Skeletal muscle tissue (tissue), 4 donors: Measurements from ENCODE around the gene SDK1. TPM values are rescaled to one million over a fixed set of nuclear protein-coding genes. Genes with fewer than 3 reads are reported as not detected.

Source experiments
- H3K27ac ChIP-seq: one replicate; pipeline ENCODE4 v1.7.0; 2013; ENCODE audit warnings: mild to moderate bottlenecking, low read depth, low read length, inconsistent platforms
- H3K27me3 ChIP-seq, 3 donors: one replicate each; pipeline ENCODE4 v1.7.0; 2013; ENCODE audit warnings: low read length in 3 of 3; ENCODE audit not compliant: control insufficient read depth in 3 of 3, insufficient read depth in 3 of 3
- H3K36me3 ChIP-seq, 3 donors: one replicate each; pipeline ENCODE4 v1.7.0; 2013; ENCODE audit warnings: low read length in 3 of 3; ENCODE audit not compliant: control insufficient read depth in 3 of 3, insufficient read depth in 3 of 3
- H3K4me1 ChIP-seq, 3 donors: one replicate each; pipeline ENCODE4 v1.7.0; 2013; ENCODE audit warnings: low read length in 3 of 3, mild to moderate bottlenecking in 3 of 3; ENCODE audit not compliant: control insufficient read depth in 3 of 3, insufficient read depth in 3 of 3
- H3K4me3 ChIP-seq, 3 donors: one replicate each; pipeline ENCODE4 v1.7.0; 2013; ENCODE audit warnings: low read length in 3 of 3
- H3K9ac ChIP-seq, 3 donors: one replicate each; pipeline ENCODE4 v1.7.0; 2013; ENCODE audit warnings: low read length in 3 of 3, mild to moderate bottlenecking in 3 of 3, moderate library complexity in 2 of 3, low read depth in 1 of 3
- H3K9me3 ChIP-seq, 3 donors: one replicate each; pipeline ENCODE4 v1.7.0; 2013; ENCODE audit warnings: low read length in 3 of 3; ENCODE audit not compliant: control insufficient read depth in 3 of 3
- total RNA-seq: library from RNA; depleted of rRNA; stranded (reverse); fragments of >200 nt; gene quantifications from one replicate; pipeline ENCODE4 v1.2.3, GENCODE V29; 2014
- donor health status: Osteomylitis.

SDK1 gene, protein sequence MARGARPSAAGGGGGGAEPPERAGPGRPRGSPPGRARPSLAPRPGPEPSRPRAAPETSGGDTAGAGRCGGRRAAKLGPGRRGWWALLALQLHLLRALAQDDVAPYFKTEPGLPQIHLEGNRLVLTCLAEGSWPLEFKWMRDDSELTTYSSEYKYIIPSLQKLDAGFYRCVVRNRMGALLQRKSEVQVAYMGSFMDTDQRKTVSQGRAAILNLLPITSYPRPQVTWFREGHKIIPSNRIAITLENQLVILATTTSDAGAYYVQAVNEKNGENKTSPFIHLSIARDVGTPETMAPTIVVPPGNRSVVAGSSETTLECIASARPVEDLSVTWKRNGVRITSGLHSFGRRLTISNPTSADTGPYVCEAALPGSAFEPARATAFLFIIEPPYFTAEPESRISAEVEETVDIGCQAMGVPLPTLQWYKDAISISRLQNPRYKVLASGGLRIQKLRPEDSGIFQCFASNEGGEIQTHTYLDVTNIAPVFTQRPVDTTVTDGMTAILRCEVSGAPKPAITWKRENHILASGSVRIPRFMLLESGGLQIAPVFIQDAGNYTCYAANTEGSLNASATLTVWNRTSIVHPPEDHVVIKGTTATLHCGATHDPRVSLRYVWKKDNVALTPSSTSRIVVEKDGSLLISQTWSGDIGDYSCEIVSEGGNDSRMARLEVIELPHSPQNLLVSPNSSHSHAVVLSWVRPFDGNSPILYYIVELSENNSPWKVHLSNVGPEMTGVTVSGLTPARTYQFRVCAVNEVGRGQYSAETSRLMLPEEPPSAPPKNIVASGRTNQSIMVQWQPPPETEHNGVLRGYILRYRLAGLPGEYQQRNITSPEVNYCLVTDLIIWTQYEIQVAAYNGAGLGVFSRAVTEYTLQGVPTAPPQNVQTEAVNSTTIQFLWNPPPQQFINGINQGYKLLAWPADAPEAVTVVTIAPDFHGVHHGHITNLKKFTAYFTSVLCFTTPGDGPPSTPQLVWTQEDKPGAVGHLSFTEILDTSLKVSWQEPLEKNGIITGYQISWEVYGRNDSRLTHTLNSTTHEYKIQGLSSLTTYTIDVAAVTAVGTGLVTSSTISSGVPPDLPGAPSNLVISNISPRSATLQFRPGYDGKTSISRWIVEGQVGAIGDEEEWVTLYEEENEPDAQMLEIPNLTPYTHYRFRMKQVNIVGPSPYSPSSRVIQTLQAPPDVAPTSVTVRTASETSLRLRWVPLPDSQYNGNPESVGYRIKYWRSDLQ (N-terminal part only)
- total RNA-seq, result 3.7 TPM

DNA sequence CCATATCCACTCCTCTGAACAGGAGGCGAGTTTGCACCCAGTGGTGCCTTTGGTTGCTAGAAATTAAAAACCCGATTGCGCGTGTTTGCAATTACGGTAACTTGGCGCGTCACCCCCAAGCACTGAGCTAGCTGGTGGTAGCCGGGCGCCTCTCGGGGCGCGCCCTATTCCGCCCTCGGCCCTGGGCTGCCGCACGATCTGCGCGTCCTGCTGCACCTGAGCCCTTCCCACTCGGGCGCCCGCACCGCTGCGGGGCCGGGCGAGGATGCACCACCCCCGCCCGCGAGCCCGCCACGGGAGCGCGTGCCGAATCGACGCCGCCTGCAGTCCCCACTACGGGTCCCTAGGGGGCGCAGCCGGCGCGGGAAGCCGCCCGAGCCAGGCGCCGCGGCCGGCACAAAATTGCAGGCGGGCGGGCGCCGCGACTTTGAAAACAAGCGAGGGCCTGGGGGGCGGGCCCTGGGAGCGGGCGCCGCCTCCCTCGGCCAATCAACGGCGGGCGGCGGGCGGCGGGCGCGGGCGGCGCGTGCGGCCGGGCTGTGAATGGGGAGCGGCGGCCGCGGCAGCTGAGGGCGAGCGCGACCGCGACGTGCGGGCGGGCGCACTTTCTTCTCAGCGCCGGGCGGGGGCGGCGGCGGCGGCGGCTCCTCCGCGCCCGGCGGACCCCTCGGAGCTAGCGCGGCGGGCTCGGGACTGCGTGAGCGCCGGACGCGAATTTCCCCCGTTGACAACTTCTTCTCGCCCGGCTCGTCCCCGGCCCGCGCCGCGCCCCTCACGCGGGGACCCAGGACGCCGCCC lies at the start of gene SDK1:
Gene SDK1 (plus strand): TSS at position 602 of the 798 bp plus-strand sequence. CDS start 335 bp downstream, outside the sequence.
- H3K27ac ChIP-seq, result no peak within 1 kb of the TSS
- H3K9ac ChIP-seq, result peak within 1 kb of the TSS; percentile 28 to 62 (median 51)

DNA sequence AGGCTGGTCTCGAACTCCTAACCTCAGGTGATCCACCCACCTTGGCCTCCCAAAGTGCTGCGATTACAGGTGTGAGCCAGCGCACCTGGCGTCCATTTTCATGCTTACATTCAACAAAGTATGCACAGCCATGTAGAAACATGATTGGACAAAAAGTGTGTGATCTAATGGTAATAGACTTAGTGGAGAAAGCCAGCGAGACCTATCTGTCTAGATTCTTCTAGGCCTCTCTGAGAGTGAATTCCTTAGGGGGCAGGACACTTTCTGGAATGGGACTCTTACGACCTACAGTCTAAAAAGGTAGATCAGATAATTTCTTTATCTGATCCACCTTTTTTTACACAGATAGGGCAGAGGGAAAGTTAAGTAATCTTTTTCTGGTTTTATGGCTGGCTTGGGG lies 46.3 kb upstream of the SDK1 start:
- no peaks in the 10 kb centered on the region for H3K9me3 ChIP-seq
- no peaks in the 10 kb centered on the region for H3K27me3 ChIP-seq
- no peak overlapping the region for H3K4me3 ChIP-seq
- peaks cover 0 to under 1% (median 0%) of the 10 kb centered on the region in 3 donors for H3K4me1 ChIP-seq
- no peak overlapping the region for H3K27ac ChIP-seq
- H3K36me3 ChIP-seq, result no peaks in the 10 kb centered on the region
- no peak overlapping the region for H3K9ac ChIP-seq

More for the DNA sequence above, at the start of gene SDK1:
- Histone ChIP-seq H3K27me3 (peaks cover 11 to 15% (median 12%) of the 10 kb centered on the region in 3 donors), H3K4me1 (peaks cover 3 to 13% (median 13%) of the 10 kb centered on the region in 3 donors), H3K4me3 (peak within 1 kb of the TSS; percentile 56 to 76 (median 67)), H3K36me3 (no peaks in the 10 kb centered on the region), H3K9me3 (no peaks in the 10 kb centered on the region)

DNA sequence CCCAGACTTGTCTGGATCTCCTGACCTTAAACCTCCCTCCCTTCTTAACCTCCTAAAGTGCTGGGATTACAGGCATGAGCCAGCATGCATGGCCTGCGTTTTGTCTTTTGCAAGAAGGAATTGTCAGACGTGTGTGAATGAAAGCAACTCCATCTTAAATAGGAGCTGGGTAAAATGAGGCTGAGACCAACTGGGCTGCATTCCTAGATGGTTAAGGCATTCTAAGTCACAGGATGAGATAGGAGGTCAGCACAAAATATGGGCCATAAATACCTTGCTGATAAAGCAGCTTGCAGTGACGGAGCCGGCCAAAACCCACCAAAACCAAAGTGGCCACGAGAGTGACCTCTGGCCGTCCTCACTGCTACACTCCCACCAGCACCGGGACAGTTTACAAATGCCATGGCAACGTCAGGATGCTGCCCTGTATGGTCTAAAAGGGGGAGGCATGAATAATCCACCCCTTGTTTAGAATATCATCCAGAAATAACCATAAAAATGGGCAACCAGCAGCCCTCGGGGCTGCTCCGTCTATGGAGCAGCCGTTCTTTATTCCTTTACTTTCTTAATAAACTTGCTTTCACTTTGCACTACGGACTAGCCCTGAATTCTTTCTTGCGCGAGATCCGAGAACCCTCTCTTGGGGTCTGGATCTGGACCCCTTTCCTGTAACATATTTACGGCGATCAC lies 41.2 kb upstream of the SDK1 start:
- Histone ChIP-seq H3K36me3 (no peaks in the 10 kb centered on the region), H3K27me3 (peaks cover 0 to 2% (median 0%) of the 10 kb centered on the region in 3 donors), H3K9me3 (no peaks in the 10 kb centered on the region), H3K4me1 (peaks cover 0 to 4% (median 0%) of the 10 kb centered on the region in 3 donors), H3K4me3 (peak overlapping the region; percentile 75 to 85 (median 75)), H3K9ac (peak overlapping the region in 2 of 3 donors; percentile 63 to 73), H3K27ac (peak overlapping the region; percentile 12)

DNA sequence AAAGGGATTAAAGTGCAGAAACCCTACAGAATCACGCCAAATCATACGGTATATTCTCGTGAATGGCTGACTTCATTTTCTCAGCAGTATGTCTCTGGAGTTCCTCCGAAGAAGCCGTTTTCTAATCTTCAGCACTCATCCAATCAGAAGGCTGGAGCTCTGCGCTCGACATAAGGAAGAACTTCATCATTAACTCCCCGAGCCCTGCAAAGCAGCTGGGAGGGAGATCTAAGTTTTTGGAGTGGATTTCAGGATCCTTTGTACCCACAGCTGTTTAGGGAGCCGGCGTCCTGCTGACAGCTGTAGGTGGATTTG lies 40.7 kb upstream of the SDK1 start:
- Histone ChIP-seq H3K36me3 (no peaks in the 10 kb centered on the region), H3K9me3 (no peaks in the 10 kb centered on the region), H3K9ac (peak overlapping the region in 2 of 3 donors; percentile 63 to 73), H3K27ac (peak overlapping the region; percentile 12), H3K27me3 (peaks cover 0 to 2% (median 0%) of the 10 kb centered on the region in 3 donors), H3K4me3 (peak overlapping the region; percentile 75 to 85 (median 75)), H3K4me1 (peaks cover 0 to 4% (median 0%) of the 10 kb centered on the region in 3 donors)

DNA sequence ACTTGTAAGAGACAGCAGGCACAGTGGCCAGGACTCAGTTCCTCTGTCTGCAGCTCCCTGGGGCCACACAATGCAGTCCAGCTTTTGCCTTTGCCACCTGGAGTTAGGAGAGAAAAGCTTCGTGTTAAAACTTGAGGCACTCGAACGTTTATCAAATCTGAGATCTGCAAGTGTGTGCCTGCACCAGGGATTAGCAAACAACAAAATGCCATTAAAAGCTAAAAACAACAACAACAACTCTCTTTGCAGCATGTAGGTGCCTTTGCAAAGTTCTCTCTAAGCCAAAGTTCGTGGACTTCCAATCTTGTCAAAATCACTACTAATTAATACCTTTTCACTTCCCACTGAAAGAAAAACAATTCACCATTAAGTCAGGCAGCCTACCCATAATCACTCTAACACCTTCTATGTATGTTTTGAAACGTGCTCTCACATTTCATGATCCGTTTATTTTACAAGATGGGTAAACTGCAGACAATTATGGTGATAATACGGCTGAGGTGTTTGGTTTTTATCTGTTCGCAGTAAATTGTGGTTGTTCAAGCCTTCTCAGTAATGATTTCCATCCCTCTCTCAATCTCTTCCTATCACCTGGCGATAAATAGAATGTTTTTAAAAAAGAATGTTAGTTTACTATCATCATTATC lies 36.2 kb upstream of the SDK1 start:
- Histone ChIP-seq H3K4me3 (no peak overlapping the region), H3K36me3 (no peaks in the 10 kb centered on the region), H3K9ac (no peak overlapping the region), H3K27me3 (peaks cover 0 to 2% (median 0%) of the 10 kb centered on the region in 3 donors), H3K4me1 (peaks cover 2 to 8% (median 7%) of the 10 kb centered on the region in 3 donors), H3K9me3 (no peaks in the 10 kb centered on the region), H3K27ac (no peak overlapping the region)

DNA sequence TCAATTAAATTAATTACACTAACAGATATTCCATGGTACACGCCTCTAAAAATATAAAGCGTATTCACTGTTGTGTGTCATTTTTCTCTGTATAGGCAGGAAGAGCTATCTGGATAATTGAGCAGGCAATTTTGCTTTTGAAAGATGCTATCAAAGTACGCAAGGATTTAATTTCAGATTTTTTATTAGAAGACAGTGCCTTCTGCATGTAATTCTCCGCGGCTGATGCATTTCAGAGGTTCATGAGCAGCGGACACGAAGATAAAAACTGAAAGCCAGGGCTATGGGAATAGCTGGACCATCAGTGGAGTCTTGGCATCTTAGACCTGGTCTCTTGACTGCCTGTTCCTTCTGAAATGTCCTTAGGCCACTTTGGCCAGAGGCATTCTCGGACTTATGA lies 35.7 kb upstream of the SDK1 start:
- no peak overlapping the region for H3K9ac ChIP-seq
- peaks cover 2 to 8% (median 5%) of the 10 kb centered on the region in 3 donors for H3K4me1 ChIP-seq
- no peaks in the 10 kb centered on the region for H3K9me3 ChIP-seq
- no peak overlapping the region for H3K4me3 ChIP-seq
- no peaks in the 10 kb centered on the region for H3K36me3 ChIP-seq
- H3K27me3 ChIP-seq, result peaks cover 0 to 2% (median 0%) of the 10 kb centered on the region in 3 donors
- no peak overlapping the region for H3K27ac ChIP-seq

DNA sequence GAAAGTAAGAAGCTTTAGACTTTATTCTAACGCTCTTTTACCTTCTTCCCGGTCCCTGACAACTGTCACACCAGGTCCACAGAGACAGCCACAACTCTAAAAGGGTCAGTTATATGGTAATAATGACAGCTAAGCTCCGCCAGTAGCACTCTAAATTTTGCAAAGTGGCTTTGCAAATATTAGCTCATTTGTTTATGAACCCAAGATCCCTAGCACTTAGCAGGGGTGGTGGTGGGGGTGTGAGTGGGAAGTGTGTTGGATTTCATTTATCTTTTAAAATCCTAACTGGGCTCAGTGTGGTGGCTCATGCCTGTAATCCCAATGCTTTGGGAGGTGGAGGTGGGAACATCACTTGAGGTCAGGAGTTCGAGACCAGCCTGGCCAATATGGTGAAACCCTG lies 34.8 kb upstream of the SDK1 start:
- Histone ChIP-seq H3K36me3 (no peaks in the 10 kb centered on the region), H3K27ac (no peak overlapping the region), H3K9ac (no peak overlapping the region), H3K9me3 (no peaks in the 10 kb centered on the region), H3K4me1 (peaks cover 2 to 8% (median 5%) of the 10 kb centered on the region in 3 donors), H3K27me3 (peaks cover 0 to 2% (median 0%) of the 10 kb centered on the region in 3 donors), H3K4me3 (no peak overlapping the region)

DNA sequence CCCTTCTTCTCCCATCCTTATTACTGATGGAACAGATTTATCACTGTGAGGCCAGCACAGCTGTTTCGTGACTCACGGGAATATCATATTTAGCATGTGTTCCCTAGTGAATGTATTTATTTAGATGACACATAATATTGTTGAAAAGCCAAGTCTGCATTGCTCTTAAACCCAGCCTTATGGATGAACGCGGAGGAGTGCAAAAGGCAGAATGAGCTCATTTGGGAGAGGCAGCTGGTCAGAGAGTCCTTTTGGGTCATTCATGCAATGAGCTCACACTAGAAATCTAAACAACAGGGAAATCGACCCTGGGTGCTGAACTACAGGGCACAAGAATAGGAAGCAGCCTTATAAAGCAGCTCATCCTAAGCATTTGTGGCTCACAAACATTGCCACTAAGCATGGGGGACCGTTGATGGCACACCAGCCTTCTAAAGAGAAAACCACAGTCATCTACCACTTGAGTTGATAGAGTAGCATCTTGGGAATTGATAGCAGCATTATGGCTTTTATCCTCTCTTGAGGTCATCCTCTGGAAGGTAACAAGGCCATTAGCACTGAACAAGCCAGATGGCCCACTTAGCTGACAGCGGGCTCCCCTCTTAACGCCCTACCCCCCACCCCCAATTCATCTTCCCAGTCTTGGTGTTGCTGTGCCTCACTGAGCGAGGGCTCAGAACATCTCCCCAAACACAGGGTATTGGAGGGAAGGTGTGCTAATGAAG lies 32.9 kb upstream of the SDK1 start:
- Histone ChIP-seq H3K27me3 (peaks cover 0 to 2% (median 0%) of the 10 kb centered on the region in 3 donors), H3K9me3 (no peaks in the 10 kb centered on the region), H3K36me3 (no peaks in the 10 kb centered on the region), H3K9ac (no peak overlapping the region), H3K4me1 (peaks cover 2 to 8% (median 5%) of the 10 kb centered on the region in 3 donors), H3K4me3 (no peak overlapping the region), H3K27ac (no peak overlapping the region)
